Smooth muscle cell (in vitro differentiated cells): ENCODE measurements around the gene NTM. TPM values are rescaled to one million over a fixed set of nuclear protein-coding genes. Genes with fewer than 3 reads are reported as not detected.

Source experiments
- DNase-seq: peaks from one replicate; lab custom pipeline; 2025; ENCODE audit not compliant: unreplicated experiment; lab: John Stamatoyannopoulos, UW
- H2AFZ ChIP-seq: fragments of 200-600 bp; sonication (generic); 2 replicates; pipeline ENCODE4 v1.6.0; 2016; ENCODE audit warnings: antibody characterized with exemption, low read depth, mild to moderate bottlenecking
- H3F3A ChIP-seq: fragments of 200-600 bp; sonication (generic); 2 replicates; pipeline ENCODE4 v1.6.0; 2017; ENCODE audit warnings: antibody characterized with exemption, low read depth
- H3K27ac ChIP-seq: fragments of 200-600 bp; sonication (generic); 2 replicates; pipeline ENCODE4 v1.5.1; 2016; ENCODE audit warnings: low read depth, mild to moderate bottlenecking
- H3K27me3 ChIP-seq: fragments of 200-600 bp; sonication (generic); 2 replicates; pipeline ENCODE4 v1.6.1; 2016; ENCODE audit warnings: low read depth, mild to moderate bottlenecking
- H3K36me3 ChIP-seq: fragments of 200-600 bp; sonication (generic); 2 replicates; pipeline ENCODE4 v1.5.1; 2016; ENCODE audit warnings: low read depth
- H3K4me1 ChIP-seq: fragments of 200-600 bp; sonication (generic); 2 replicates; pipeline ENCODE4 v1.5.1; 2016; ENCODE audit warnings: low read depth
- H3K4me2 ChIP-seq: fragments of 200-600 bp; sonication (generic); 2 replicates; pipeline ENCODE4 v1.6.0; 2016; ENCODE audit warnings: mild to moderate bottlenecking
- H3K4me3 ChIP-seq: fragments of 200-600 bp; sonication (generic); 2 replicates; pipeline ENCODE4 v1.5.1; 2016; ENCODE audit warnings: mild to moderate bottlenecking
- H3K79me2 ChIP-seq: fragments of 200-600 bp; sonication (generic); 2 replicates; pipeline ENCODE4 v1.6.0; 2016; ENCODE audit warnings: low read depth, mild to moderate bottlenecking
- H3K9ac ChIP-seq: fragments of 200-600 bp; sonication (generic); 2 replicates; pipeline ENCODE4 v1.6.0; 2016; ENCODE audit warnings: low read depth
- H3K9me3 ChIP-seq: fragments of 200-600 bp; sonication (generic); replicated peaks from 2 replicates; pipeline ENCODE4 v1.5.1; 2016; ENCODE audit warnings: low read depth
- H4K20me1 ChIP-seq: fragments of 200-600 bp; sonication (generic); 2 replicates; pipeline ENCODE4 v1.6.0; 2016; ENCODE audit warnings: low read depth
- CTCF ChIP-seq: fragments of 200-600 bp; sonication (generic); IDR thresholded peaks from 2 replicates; pipeline ENCODE4 v1.5.1; 2017; ENCODE audit warnings: borderline replicate concordance, mild to moderate bottlenecking, antibody characterized with exemption; ENCODE audit not compliant: insufficient read depth, poor library complexity, severe bottlenecking
- WGBS: methylation state at CpG from one replicate; pipeline ENCODE4 v1.1.7; 2016; ENCODE audit warnings: low lambda C conversion rate; 5-methylcytosine and 5-hydroxymethylcytosine counted together
- polyA plus RNA-seq: library from polyadenylated mRNA; unstranded; fragments of >200 nt; fragmentation: Nextera tagmentation; extraction: Ambion mirVana; gene quantifications from 2 replicates; pipeline ENCODE4 v1.2.1, GENCODE V29; 2016
- total RNA-seq: library from RNA; depleted of rRNA; stranded (reverse); fragments of >200 nt; gene quantifications from 2 replicates; pipeline ENCODE4 v1.2.3, GENCODE V29; 2014

The NTM gene
- total and polyA plus RNA-seq, 2 experiments from 2014 or later, result 68.9 to 123 TPM

- Histone ChIP-seq H4K20me1 (no peaks in the 10 kb centered on the region), H3K9me3 (no peaks in the 10 kb centered on the region), H3K79me2 (no peaks in the 10 kb centered on the region), H3K27ac (no peak overlapping the region), H3K27me3 (no peaks in the 10 kb centered on the region), H3F3A (peaks cover 8% of the 10 kb centered on the region), H3K36me3 (no peaks in the 10 kb centered on the region), H3K4me2 (no peak overlapping the region), H3K4me1 (peaks cover 10% of the 10 kb centered on the region), H3K9ac (no peak overlapping the region), H3K4me3 (no peak overlapping the region), H2AFZ (no peak overlapping the region)
- TF ChIP-seq CTCF, result no peak
- no peak for DNase-seq
- WGBS, result 52% methylated on average over 4 of the region's 4 CpGs
Measured at GRCh38 chr11:131763193-131763890, 392.9 kb downstream of the NTM start.

GRCh38 chr11:131764126-131764525, 393.7 kb downstream of the NTM start:
- no peak overlapping the region for H2AFZ ChIP-seq
- H3K36me3 ChIP-seq, result no peaks in the 10 kb centered on the region
- H3K27me3 ChIP-seq, result no peaks in the 10 kb centered on the region
- peaks cover 10% of the 10 kb centered on the region for H3K4me1 ChIP-seq
- H3F3A ChIP-seq, result peaks cover 5% of the 10 kb centered on the region
- no peak for TF ChIP-seq CTCF
- H3K9me3 ChIP-seq, result no peaks in the 10 kb centered on the region
- H3K4me2 ChIP-seq, result no peak overlapping the region
- H3K9ac ChIP-seq, result no peak overlapping the region
- no peak overlapping the region for H3K4me3 ChIP-seq
- H3K27ac ChIP-seq, result no peak overlapping the region
- H3K79me2 ChIP-seq, result no peaks in the 10 kb centered on the region
- WGBS, result 96% methylated on average over 5 of the region's 5 CpGs
- no peak for DNase-seq
- no peaks in the 10 kb centered on the region for H4K20me1 ChIP-seq

GRCh38 chr11:131764649-131765048, 394.2 kb downstream of the NTM start:
- Histone ChIP-seq H3K4me3 (no peak overlapping the region), H3K4me2 (no peak overlapping the region), H3K79me2 (no peaks in the 10 kb centered on the region), H3K27ac (no peak overlapping the region), H4K20me1 (no peaks in the 10 kb centered on the region), H2AFZ (no peak overlapping the region), H3K9ac (no peak overlapping the region), H3K27me3 (no peaks in the 10 kb centered on the region), H3K4me1 (peaks cover 6% of the 10 kb centered on the region), H3K36me3 (no peaks in the 10 kb centered on the region), H3F3A (peaks cover 5% of the 10 kb centered on the region), H3K9me3 (no peaks in the 10 kb centered on the region)
- DNase-seq, result no peak
- 61% methylated on average over 3 of the region's 3 CpGs for WGBS
- no peak for TF ChIP-seq CTCF

- DNase-seq, result no peak
- H3K27me3 ChIP-seq, result no peaks in the 10 kb centered on the region
- no peaks in the 10 kb centered on the region for H3F3A ChIP-seq
- H2AFZ ChIP-seq, result no peak overlapping the region
- no peak overlapping the region for H3K4me2 ChIP-seq
- no peaks in the 10 kb centered on the region for H4K20me1 ChIP-seq
- H3K4me3 ChIP-seq, result no peak overlapping the region
- H3K27ac ChIP-seq, result peak overlapping the region; percentile 72
- 54% methylated on average over 7 of the region's 7 CpGs for WGBS
- no peaks in the 10 kb centered on the region for H3K9me3 ChIP-seq
- H3K79me2 ChIP-seq, result no peaks in the 10 kb centered on the region
- peaks cover 12% of the 10 kb centered on the region for H3K4me1 ChIP-seq
- no peak for TF ChIP-seq CTCF
- no peaks in the 10 kb centered on the region for H3K36me3 ChIP-seq
- H3K9ac ChIP-seq, result no peak overlapping the region
Measured at GRCh38 chr11:131766637-131767036, 396.2 kb downstream of the NTM start.
